Natural killer cell (primary cell): ENCODE measurements around the gene UNK. TPM values are rescaled to one million over a fixed set of nuclear protein-coding genes. Genes with fewer than 3 reads are reported as not detected.

Source experiments
- ATAC-seq, 3 donors: fragments of 150-1000 bp in 2 of 3; fragments of 200-7000 bp in 1 of 3; cut with Tn5 transposase; 1 replicate in 1 of 3; 2 replicates in 2 of 3; pipeline ENCODE4 v1.10.0; 2021; ENCODE audit warnings: mild to moderate bottlenecking in 2 of 3, moderate library complexity in 2 of 3
- DNase-seq, 2 donors: peaks; one replicate each; pipeline versions ENCODE4 v3.0.0 to v3.0.0-alpha.2; 2013 to 2021; ENCODE audit warnings: mixed read lengths in 1 of 2
- H3K27ac ChIP-seq: one replicate; pipeline ENCODE4 v1.5.1; 2013; ENCODE audit warnings: mild to moderate bottlenecking, low read length
- H3K27me3 ChIP-seq: one replicate; pipeline ENCODE4 v1.6.1; 2013; ENCODE audit warnings: low read length; ENCODE audit not compliant: control insufficient read depth, insufficient read depth
- H3K36me3 ChIP-seq: one replicate; pipeline ENCODE4 v1.6.1; 2013; ENCODE audit warnings: low read length; ENCODE audit not compliant: control insufficient read depth, insufficient read depth
- H3K4me1 ChIP-seq: one replicate; pipeline ENCODE4 v1.6.1; 2013; ENCODE audit warnings: low read length; ENCODE audit not compliant: control insufficient read depth, insufficient read depth
- H3K4me3 ChIP-seq: one replicate; pipeline ENCODE4 v1.5.1; 2013; ENCODE audit warnings: low read length
- H3K9me3 ChIP-seq: one replicate; pipeline ENCODE4 v1.6.1; 2013; ENCODE audit warnings: low read length; ENCODE audit not compliant: control insufficient read depth, insufficient read depth
- H3K27ac Mint-ChIP-seq, 2 donors: one replicate each; pipeline ENCODE4 v1.8.0; 2022; ENCODE audit warnings: mild to moderate bottlenecking in 2 of 2, mixed read lengths in 2 of 2, moderate library complexity in 1 of 2
- H3K27me3 Mint-ChIP-seq, 2 donors: one replicate each; pipeline ENCODE4 v1.8.0; 2022; ENCODE audit warnings: low read depth in 2 of 2, mixed read lengths in 2 of 2
- H3K36me3 Mint-ChIP-seq: one replicate; pipeline ENCODE4 v1.8.0; 2022; ENCODE audit warnings: mixed read lengths
- H3K4me1 Mint-ChIP-seq, 2 donors: one replicate each; pipeline ENCODE4 v1.8.0; 2022; ENCODE audit warnings: mixed read lengths in 2 of 2
- H3K4me3 Mint-ChIP-seq: one replicate; pipeline ENCODE4 v1.8.0; 2022; ENCODE audit warnings: mild to moderate bottlenecking, moderate library complexity, mixed read lengths
- H3K9me3 Mint-ChIP-seq, 2 donors: one replicate each; pipeline ENCODE4 v1.8.0; 2022; ENCODE audit warnings: mixed read lengths in 2 of 2
- WGBS: methylation state at CpG from one replicate; pipeline ENCODE4 v1.1.7; 2013; ENCODE audit warnings: missing lambda C conversion rate; ENCODE audit not compliant: insufficient coverage; 5-methylcytosine and 5-hydroxymethylcytosine counted together
- intact Hi-C: fragments of 100-400 bp; cut with micrococcal nuclease; formaldehyde crosslinking; loops from one replicate; pipeline ENCODE4 v1.14.2; 2022
- total RNA-seq, 4 donors: library from RNA; stranded (reverse); fragments of 120-200 nt in 1 of 4; gene quantifications; one replicate each; pipeline versions ENCODE4 v1.2.3 to v1.2.4, GENCODE V29; 2013 to 2022
- TF ChIP-seq, protein P1 (sequence below): fragments of 200-600 bp; IDR thresholded peaks from one replicate; pipeline ENCODE4 v1.8.0; 2022; ENCODE audit warnings: antibody characterized with exemption

The UNK gene
- total RNA-seq, 3 donors from 2014 or later (not counting 1 experiment from before 2014, with no cell fraction given), result 44.2 to 51.3 (median 44.5) TPM

DNA sequence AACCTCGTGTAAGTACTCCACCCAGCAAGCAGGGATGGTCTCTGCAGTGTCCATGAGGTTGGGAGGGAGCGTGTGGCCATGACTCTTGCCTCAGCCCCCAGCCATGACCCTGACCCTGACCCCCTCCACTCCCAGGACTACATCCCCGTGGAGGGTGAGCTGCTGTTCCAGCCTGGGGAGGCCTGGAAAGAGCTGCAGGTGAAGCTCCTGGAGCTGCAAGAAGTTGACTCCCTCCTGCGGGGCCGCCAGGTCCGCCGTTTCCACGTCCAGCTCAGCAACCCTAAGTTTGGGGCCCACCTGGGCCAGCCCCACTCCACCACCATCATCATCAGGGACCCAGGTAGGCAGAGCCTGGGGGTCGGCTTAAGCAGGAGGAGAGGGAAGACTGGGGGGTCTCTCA is 35.9 kb upstream of the UNK start:
- H3K27me3 ChIP-seq, result no peaks in the 10 kb centered on the region
- DNase-seq (no peak), ATAC-seq (no peak)
- Mint-ChIP-seq H3K4me1 (peaks cover 11 to 12% of the 10 kb centered on the region in 2 donors), H3K27me3 (peaks cover 3 to 7% of the 10 kb centered on the region in 2 donors), H3K4me3 (no peak overlapping the region), H3K27ac (no peak overlapping the region), H3K9me3 (no peaks in the 10 kb centered on the region), H3K36me3 (no peaks in the 10 kb centered on the region)
- 87% methylated on average over 8 of the region's 9 CpGs for WGBS
- no peaks in the 10 kb centered on the region for H3K36me3 ChIP-seq
- intact Hi-C loops, result loop anchor here (1.0 to 2.0 kb wide), 2 partner anchors 147 to 322 kb away; no protein-coding TSS in a partner anchor
- TF ChIP-seq, protein P1, sequence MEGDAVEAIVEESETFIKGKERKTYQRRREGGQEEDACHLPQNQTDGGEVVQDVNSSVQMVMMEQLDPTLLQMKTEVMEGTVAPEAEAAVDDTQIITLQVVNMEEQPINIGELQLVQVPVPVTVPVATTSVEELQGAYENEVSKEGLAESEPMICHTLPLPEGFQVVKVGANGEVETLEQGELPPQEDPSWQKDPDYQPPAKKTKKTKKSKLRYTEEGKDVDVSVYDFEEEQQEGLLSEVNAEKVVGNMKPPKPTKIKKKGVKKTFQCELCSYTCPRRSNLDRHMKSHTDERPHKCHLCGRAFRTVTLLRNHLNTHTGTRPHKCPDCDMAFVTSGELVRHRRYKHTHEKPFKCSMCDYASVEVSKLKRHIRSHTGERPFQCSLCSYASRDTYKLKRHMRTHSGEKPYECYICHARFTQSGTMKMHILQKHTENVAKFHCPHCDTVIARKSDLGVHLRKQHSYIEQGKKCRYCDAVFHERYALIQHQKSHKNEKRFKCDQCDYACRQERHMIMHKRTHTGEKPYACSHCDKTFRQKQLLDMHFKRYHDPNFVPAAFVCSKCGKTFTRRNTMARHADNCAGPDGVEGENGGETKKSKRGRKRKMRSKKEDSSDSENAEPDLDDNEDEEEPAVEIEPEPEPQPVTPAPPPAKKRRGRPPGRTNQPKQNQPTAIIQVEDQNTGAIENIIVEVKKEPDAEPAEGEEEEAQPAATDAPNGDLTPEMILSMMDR, result no peak
- H3K27ac ChIP-seq, result no peak overlapping the region
- no peaks in the 10 kb centered on the region for H3K9me3 ChIP-seq
- peaks cover 22% of the 10 kb centered on the region for H3K4me1 ChIP-seq
- H3K4me3 ChIP-seq, result no peak overlapping the region

DNA sequence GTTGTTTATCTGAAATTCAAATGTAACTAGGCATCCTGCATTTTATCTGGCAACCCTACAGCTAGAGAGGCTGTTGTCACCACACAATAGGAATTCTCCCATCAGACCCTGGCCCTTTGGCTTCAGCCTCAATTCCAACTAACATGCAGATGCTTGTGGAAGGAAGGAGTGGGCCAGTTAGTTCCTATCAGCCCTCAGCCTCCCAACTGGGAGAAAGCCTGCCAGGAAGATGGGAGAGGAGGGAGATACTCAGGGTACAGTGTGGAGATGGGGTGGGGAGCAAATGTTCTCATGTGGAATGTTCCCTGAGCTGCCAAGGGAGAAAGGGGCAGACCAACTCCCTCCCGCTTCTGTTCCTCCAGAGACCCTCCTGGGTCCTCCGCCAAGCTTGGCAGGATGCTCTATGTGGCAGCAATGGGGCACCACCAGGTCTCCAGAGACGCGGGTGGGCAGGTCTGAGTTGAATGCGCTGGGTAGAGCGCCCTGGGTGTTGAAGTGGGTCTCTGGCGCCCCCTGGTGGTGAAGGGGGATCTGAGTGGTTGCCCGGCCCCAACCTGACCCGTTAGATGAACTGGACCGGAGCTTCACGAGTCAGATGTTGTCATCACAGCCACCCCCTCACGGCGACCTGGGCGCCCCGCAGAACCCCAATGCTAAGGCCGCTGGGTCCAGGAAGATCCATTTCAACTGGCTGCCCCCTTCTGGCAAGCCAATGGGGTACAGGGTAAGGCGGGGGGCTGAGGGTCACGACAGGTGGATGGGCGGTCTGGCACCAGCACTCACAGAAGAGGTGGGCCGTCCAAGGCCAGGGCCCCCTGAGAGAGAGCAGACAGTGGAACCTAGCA is 34.8 kb upstream of the UNK start:
- Mint-ChIP-seq H3K9me3 (no peaks in the 10 kb centered on the region), H3K27me3 (peaks cover 3 to 7% of the 10 kb centered on the region in 2 donors), H3K4me3 (peak overlapping the region; percentile 45), H3K36me3 (no peaks in the 10 kb centered on the region), H3K4me1 (peaks cover 13 to 16% of the 10 kb centered on the region in 2 donors), H3K27ac (no peak overlapping the region)
- Histone ChIP-seq H3K4me3 (no peak overlapping the region), H3K9me3 (no peaks in the 10 kb centered on the region), H3K36me3 (no peaks in the 10 kb centered on the region), H3K4me1 (peaks cover 31% of the 10 kb centered on the region), H3K27ac (no peak overlapping the region), H3K27me3 (no peaks in the 10 kb centered on the region)
- ATAC-seq (peak; percentile 72 to 85 (median 72)), DNase-seq (peak; percentile 89 to 91)
- intact Hi-C loops, result loop anchor here (1.0 to 2.0 kb wide), 2 partner anchors 116 to 323 kb away; partner anchors contain the start of gene SMIM5
- TF ChIP-seq, protein P1, result peak; percentile 89
- WGBS, result 15% methylated on average over 20 of the region's 20 CpGs

DNA sequence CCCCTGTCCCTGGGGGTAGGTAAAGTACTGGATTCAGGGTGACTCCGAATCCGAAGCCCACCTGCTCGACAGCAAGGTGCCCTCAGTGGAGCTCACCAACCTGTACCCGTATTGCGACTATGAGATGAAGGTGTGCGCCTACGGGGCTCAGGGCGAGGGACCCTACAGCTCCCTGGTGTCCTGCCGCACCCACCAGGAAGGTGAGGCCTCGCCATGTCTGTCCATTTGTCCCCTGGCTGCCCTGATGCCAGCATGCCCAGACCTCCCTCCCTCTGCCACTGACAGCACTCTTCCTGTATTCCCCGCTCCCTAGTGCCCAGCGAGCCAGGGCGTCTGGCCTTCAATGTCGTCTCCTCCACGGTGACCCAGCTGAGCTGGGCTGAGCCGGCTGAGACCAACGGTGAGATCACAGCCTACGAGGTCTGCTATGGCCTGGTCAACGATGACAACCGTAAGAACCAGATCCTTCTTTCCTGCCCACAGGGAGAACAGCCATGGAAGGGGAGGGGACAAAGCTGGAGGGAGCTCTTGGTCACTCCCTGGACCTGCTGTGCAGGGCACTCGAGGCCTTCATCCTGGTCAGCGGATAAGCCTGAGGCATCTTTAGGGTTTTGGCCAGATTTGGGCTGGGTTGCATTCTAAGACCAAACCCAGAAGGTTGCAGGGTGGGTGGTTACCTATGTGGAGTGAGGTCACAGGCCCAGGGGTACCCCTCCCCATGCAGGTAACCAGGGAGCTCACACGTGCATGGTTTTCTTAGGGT is 33.8 kb upstream of the UNK start:
- DNase-seq (no peak), ATAC-seq (no peak)
- Histone ChIP-seq H3K4me3 (no peak overlapping the region), H3K27me3 (no peaks in the 10 kb centered on the region), H3K4me1 (peaks cover 36% of the 10 kb centered on the region), H3K9me3 (no peaks in the 10 kb centered on the region), H3K27ac (no peak overlapping the region), H3K36me3 (no peaks in the 10 kb centered on the region)
- H3K9me3 Mint-ChIP-seq, result no peaks in the 10 kb centered on the region
- H3K4me3 Mint-ChIP-seq, result no peak overlapping the region
- TF ChIP-seq, protein P1, result no peak
- no peaks in the 10 kb centered on the region for H3K36me3 Mint-ChIP-seq
- 86% methylated on average over 23 of the region's 23 CpGs for WGBS
- peaks cover 3 to 7% of the 10 kb centered on the region in 2 donors for H3K27me3 Mint-ChIP-seq
- H3K4me1 Mint-ChIP-seq, result peaks cover 16 to 20% of the 10 kb centered on the region in 2 donors
- H3K27ac Mint-ChIP-seq, result no peak overlapping the region
- intact Hi-C loops, result loop anchor here (1.0 kb wide), 1 partner anchor 118 kb away; the partner anchor contains the start of gene SMIM5
